HepG2 (cell line): ENCODE measurements around the gene SERPINA6. TPM values are rescaled to one million over a fixed set of nuclear protein-coding genes. Genes with fewer than 3 reads are reported as not detected.

Source experiments
- CEBPG ChIP-seq: IDR thresholded peaks from 2 replicates; pipeline ENCODE4 v1.6.1; 2016
- ESRRA ChIP-seq: sonication (generic); formaldehyde crosslinking; IDR thresholded peaks from 2 replicates; pipeline ENCODE4 v1.5.1; 2020; ENCODE audit warnings: mild to moderate bottlenecking, low read depth, missing genetic modification reagents
- EZH2 ChIP-seq: conservative IDR thresholded peaks from 2 replicates; pipeline ENCODE4 v1.6.1; 2012; ENCODE audit warnings: mild to moderate bottlenecking, low read depth, low read length, moderate library complexity
- HDAC2 ChIP-seq: sonication (generic); formaldehyde crosslinking; IDR thresholded peaks from 2 replicates; pipeline ENCODE4 v1.4.0; 2020; ENCODE audit warnings: missing genetic modification reagents
- KAT7 ChIP-seq: IDR thresholded peaks from 2 replicates; pipeline ENCODE4 v1.6.1; 2018; ENCODE audit warnings: borderline replicate concordance, missing compliant biosample characterization
- KMT2B ChIP-seq: IDR thresholded peaks from 2 replicates; pipeline ENCODE4 v1.6.1; 2016; ENCODE audit warnings: missing genetic modification reagents, missing compliant biosample characterization
- MAFK ChIP-seq, 2 experiments: IDR thresholded peaks in 1 of 2; conservative IDR thresholded peaks in 1 of 2; 2 replicates each; pipeline ENCODE4 v1.6.1; 2011; ENCODE audit warnings: improper control_type of control experiment in 2 of 2, low read length in 2 of 2
- MEIS2 ChIP-seq: sonication (generic); formaldehyde crosslinking; IDR thresholded peaks from 2 replicates; pipeline ENCODE4 v1.9.0; 2021; ENCODE audit warnings: mild to moderate bottlenecking, missing genetic modification reagents
- MZF1 ChIP-seq: sonication (generic); formaldehyde crosslinking; IDR thresholded peaks from 2 replicates; pipeline ENCODE4 v1.8.1; 2023; ENCODE audit warnings: mild to moderate bottlenecking, missing genetic modification reagents, borderline replicate concordance
- PITX1 ChIP-seq: sonication (generic); formaldehyde crosslinking; IDR thresholded peaks from 2 replicates; pipeline ENCODE4 v1.5.1; 2020; ENCODE audit warnings: mild to moderate bottlenecking, missing genetic modification reagents
- RNF2 ChIP-seq: fragments of 450-650 bp; conservative IDR thresholded peaks from 2 replicates; pipeline ENCODE4 v1.6.1; 2016; ENCODE audit warnings: low read depth
- ZFP82 ChIP-seq: sonication (generic); formaldehyde crosslinking; IDR thresholded peaks from 2 replicates; pipeline ENCODE4 v1.5.1; 2020; ENCODE audit warnings: mild to moderate bottlenecking, missing genetic modification reagents, borderline replicate concordance
- ZMYM2 ChIP-seq: sonication (generic); formaldehyde crosslinking; IDR thresholded peaks from 2 replicates; pipeline ENCODE4 v1.8.0; 2022; ENCODE audit warnings: mild to moderate bottlenecking, missing genetic modification reagents
- ZNF776 ChIP-seq: sonication (generic); formaldehyde crosslinking; IDR thresholded peaks from 2 replicates; pipeline ENCODE4 v1.4.0; 2020; ENCODE audit warnings: mild to moderate bottlenecking, missing genetic modification reagents
- polyA plus RNA-seq, 8 experiments: library from polyadenylated mRNA; depleted of rRNA in 3 of 8; stranded (reverse) in 7 of 8; unstranded in 1 of 8; fragments of >200 nt; fragmentation: Illumina TruSeq in 4 of 8; extraction: Trizol in 4 of 8; gene quantifications; 2 replicates each; pipeline versions ENCODE4 v1.2.1 to v1.2.3, GENCODE V29; 2011 to 2016; ENCODE audit warnings: low read depth in 4 of 8, missing spikeins in 1 of 8, mixed read lengths in 1 of 8; ENCODE audit not compliant: insufficient read depth in 1 of 8
- total RNA-seq, 5 experiments: library from RNA; depleted of rRNA; stranded (reverse); fragments of >200 nt; fragmentation: Illumina TruSeq; extraction: Trizol; gene quantifications; 2 replicates each; pipeline ENCODE4 v1.2.3, GENCODE V29; 2016; ENCODE audit warnings: low read depth in 1 of 5
- TF ChIP-seq, protein P1 (sequence below): sonication (generic); formaldehyde crosslinking; IDR thresholded peaks from 2 replicates; pipeline ENCODE4 v1.4.0; 2020; ENCODE audit warnings: mild to moderate bottlenecking, low read depth, missing genetic modification reagents
- TF ChIP-seq, protein P2 (sequence below): sonication (generic); formaldehyde crosslinking; IDR thresholded peaks from 2 replicates; pipeline ENCODE4 v1.4.0; 2020; ENCODE audit warnings: missing genetic modification reagents, mild to moderate bottlenecking, borderline replicate concordance
- TF ChIP-seq, protein P3 (sequence below), 2 experiments: sonication (generic) in 1 of 2; formaldehyde crosslinking in 1 of 2; IDR thresholded peaks; 2 replicates each; pipeline versions ENCODE4 v1.4.0 to v1.6.1; 2016 to 2020; ENCODE audit warnings: borderline replicate concordance in 1 of 2, low read depth in 1 of 2, mild to moderate bottlenecking in 1 of 2, missing genetic modification reagents in 1 of 2
- TF ChIP-seq, protein P4 (sequence below): sonication (generic); formaldehyde crosslinking; IDR thresholded peaks from 2 replicates; pipeline ENCODE4 v1.5.1; 2020; ENCODE audit warnings: mild to moderate bottlenecking, missing genetic modification reagents, moderate library complexity

SERPINA6 gene
- total and polyA plus RNA-seq, 2 of the 13 experiments (the other 11 are each of a cell fraction or from before 2014, with no cell fraction given): 260 to 333 TPM

DNA sequence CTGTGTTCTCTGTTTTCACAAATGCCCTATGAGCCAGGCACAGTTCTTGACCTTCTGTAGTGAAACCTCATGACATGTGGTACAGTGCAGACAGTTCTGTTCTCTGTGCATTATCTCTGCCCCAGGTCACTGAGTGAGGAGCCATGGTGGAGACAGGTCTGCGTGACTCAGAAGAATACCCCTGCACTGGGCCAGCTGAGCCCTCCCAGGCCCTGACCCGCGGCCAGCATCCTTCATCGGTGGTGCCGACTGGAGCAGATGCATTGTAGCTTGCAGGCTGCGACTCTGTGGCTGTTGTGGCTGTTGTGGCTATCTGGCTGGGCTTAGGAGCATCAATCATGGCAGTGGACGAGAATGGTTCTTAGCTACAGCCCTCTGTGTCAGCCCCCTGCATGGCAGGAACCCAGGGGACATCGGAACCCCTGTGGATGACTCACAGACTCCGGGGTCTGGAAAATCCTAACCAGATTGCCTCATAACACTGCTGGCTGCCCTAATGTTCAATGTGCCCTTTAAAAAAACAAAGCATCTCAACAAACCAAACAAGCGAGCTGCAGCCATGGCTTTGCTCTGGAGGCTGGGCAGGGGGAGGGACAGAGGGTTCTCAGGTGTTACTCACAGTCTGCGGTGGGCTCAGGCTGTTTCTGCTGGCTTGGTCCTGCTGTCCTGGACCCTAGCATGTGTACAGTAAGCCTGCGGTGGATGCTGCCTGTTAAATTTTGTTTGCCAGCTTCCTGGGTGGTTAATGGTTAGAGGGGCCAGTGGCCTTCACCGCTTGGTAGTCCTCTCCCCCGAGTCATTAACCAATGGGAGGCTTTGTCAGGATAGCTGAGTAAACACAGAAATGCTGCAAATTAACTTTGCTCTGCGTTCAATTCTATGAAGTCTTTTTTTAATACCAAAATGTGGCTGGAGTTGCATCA, at the start of gene SERPINA6 (continued):
- TF ChIP-seq MAFK (conservative IDR thresholded peaks at IDR 0.05 in 1 of 2, IDR thresholded peaks at IDR 0.05 in 1 of 2; ENCODE audit: low read length in 2 of 2) (no peak), EZH2 (no peak), MEIS2 (CRISPR knock-in tag) (no peak), KAT7 (CRISPR knock-in tag) (peak; percentile 17), KMT2B (CRISPR knock-in tag) (no peak), RNF2 (no peak), ESRRA (peak; percentile 56; the same call in 1 of the 2 replicates), HDAC2 (CRISPR knock-in tag) (peak; percentile 71; the same call in 1 of the 2 replicates), ZMYM2 (CRISPR knock-in tag) (no peak), CEBPG (CRISPR knock-in tag) (peak; percentile 49), PITX1 (CRISPR knock-in tag) (peak; percentile 80; the same call in 1 of the 2 replicates), ZFP82 (no peak; the same call in 1 of the 2 replicates), MZF1 (CRISPR knock-in tag) (no peak), ZNF776 (CRISPR knock-in tag) (no peak)
- TF ChIP-seq, protein P1, sequence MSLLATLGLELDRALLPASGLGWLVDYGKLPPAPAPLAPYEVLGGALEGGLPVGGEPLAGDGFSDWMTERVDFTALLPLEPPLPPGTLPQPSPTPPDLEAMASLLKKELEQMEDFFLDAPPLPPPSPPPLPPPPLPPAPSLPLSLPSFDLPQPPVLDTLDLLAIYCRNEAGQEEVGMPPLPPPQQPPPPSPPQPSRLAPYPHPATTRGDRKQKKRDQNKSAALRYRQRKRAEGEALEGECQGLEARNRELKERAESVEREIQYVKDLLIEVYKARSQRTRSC: no peak
- TF ChIP-seq, protein P2, sequence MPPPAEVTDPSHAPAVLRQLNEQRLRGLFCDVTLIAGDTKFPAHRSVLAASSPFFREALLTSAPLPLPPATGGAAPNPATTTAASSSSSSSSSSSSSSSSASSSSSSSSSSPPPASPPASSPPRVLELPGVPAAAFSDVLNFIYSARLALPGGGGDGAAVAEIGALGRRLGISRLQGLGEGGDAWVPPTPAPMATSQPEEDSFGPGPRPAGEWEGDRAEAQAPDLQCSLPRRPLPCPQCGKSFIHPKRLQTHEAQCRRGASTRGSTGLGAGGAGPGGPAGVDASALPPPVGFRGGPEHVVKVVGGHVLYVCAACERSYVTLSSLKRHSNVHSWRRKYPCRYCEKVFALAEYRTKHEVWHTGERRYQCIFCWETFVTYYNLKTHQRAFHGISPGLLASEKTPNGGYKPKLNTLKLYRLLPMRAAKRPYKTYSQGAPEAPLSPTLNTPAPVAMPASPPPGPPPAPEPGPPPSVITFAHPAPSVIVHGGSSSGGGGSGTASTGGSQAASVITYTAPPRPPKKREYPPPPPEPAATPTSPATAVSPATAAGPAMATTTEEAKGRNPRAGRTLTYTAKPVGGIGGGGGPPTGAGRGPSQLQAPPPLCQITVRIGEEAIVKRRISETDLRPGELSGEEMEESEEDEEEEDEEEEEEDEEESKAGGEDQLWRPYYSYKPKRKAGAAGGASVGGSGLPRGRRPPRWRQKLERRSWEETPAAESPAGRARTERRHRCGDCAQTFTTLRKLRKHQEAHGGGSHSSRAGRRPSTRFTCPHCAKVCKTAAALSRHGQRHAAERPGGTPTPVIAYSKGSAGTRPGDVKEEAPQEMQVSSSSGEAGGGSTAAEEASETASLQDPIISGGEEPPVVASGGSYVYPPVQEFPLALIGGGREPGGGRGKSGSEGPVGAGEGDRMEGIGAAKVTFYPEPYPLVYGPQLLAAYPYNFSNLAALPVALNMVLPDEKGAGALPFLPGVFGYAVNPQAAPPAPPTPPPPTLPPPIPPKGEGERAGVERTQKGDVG: no peak; the same call in 1 of the 2 replicates
- TF ChIP-seq, protein P3, sequence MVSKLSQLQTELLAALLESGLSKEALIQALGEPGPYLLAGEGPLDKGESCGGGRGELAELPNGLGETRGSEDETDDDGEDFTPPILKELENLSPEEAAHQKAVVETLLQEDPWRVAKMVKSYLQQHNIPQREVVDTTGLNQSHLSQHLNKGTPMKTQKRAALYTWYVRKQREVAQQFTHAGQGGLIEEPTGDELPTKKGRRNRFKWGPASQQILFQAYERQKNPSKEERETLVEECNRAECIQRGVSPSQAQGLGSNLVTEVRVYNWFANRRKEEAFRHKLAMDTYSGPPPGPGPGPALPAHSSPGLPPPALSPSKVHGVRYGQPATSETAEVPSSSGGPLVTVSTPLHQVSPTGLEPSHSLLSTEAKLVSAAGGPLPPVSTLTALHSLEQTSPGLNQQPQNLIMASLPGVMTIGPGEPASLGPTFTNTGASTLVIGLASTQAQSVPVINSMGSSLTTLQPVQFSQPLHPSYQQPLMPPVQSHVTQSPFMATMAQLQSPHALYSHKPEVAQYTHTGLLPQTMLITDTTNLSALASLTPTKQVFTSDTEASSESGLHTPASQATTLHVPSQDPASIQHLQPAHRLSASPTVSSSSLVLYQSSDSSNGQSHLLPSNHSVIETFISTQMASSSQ (IDR thresholded peaks at IDR 0.05; ENCODE audit: low read depth): peak; percentile 82
- TF ChIP-seq, protein P3 (CRISPR knock-in tag; IDR thresholded peaks at IDR 0.05; ENCODE audit: borderline replicate concordance): peak; percentile 91
- TF ChIP-seq, protein P4, sequence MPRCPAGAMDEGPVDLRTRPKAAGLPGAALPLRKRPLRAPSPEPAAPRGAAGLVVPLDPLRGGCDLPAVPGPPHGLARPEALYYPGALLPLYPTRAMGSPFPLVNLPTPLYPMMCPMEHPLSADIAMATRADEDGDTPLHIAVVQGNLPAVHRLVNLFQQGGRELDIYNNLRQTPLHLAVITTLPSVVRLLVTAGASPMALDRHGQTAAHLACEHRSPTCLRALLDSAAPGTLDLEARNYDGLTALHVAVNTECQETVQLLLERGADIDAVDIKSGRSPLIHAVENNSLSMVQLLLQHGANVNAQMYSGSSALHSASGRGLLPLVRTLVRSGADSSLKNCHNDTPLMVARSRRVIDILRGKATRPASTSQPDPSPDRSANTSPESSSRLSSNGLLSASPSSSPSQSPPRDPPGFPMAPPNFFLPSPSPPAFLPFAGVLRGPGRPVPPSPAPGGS (CRISPR knock-in tag): peak; percentile 73; the same call in 1 of the 2 replicates
